Upper lobe of left lung (tissue), 6 donors: ENCODE measurements around the gene PAAF1. TPM values are rescaled to one million over a fixed set of nuclear protein-coding genes. Genes with fewer than 3 reads are reported as not detected.

Experiments
- ATAC-seq, 2 donors: fragments of 200-7000 bp; cut with Tn5 transposase; one replicate each; pipeline ENCODE4 v1.9.1; 2022; ENCODE audit warnings: mild to moderate bottlenecking in 2 of 2, moderate library complexity in 2 of 2; ENCODE audit not compliant: low FRiP score in 2 of 2
- DNase-seq, 2 donors: peaks; one replicate each; pipeline ENCODE4 v3.0.0-alpha.2; 2019 to 2020
- H3K27ac ChIP-seq, 4 donors: fragments of 200-600 bp; sonication (generic); one replicate each; pipeline ENCODE4 v1.5.1; 2016 to 2019
- H3K27me3 ChIP-seq, 4 donors: fragments of 200-600 bp; sonication (generic); one replicate each; pipeline ENCODE4 v1.5.1; 2017 to 2019
- H3K36me3 ChIP-seq, 4 donors: fragments of 200-600 bp; sonication (generic); one replicate each; pipeline ENCODE4 v1.5.1; 2016 to 2019
- H3K4me1 ChIP-seq, 4 donors: fragments of 200-600 bp; sonication (generic); one replicate each; pipeline ENCODE4 v1.5.1; 2018 to 2019
- H3K4me3 ChIP-seq, 4 donors: fragments of 200-600 bp; sonication (generic); one replicate each; pipeline ENCODE4 v1.5.1; 2017 to 2019; ENCODE audit warnings: mild to moderate bottlenecking in 2 of 4, moderate library complexity in 1 of 4
- H3K9me3 ChIP-seq, 4 donors: fragments of 200-600 bp; sonication (generic); one replicate each; pipeline ENCODE4 v1.5.1; 2018 to 2019
- CTCF ChIP-seq, 6 experiments: fragments of 450-650 bp in 4 of 6; fragments of 200-600 bp in 2 of 6; sonication (generic) in 2 of 6; IDR thresholded peaks; one replicate each; pipeline ENCODE4 v1.5.1; 2016 to 2019; ENCODE audit warnings: antibody characterized with exemption in 6 of 6
- EP300 ChIP-seq, 4 donors: sonication (generic); formaldehyde crosslinking; IDR thresholded peaks; one replicate each; pipeline ENCODE4 v1.5.1; 2017; ENCODE audit warnings: antibody characterized with exemption in 4 of 4, control low read depth in 2 of 4
- POLR2A ChIP-seq, 4 donors: fragments of 450-650 bp; IDR thresholded peaks; one replicate each; pipeline ENCODE4 v1.5.1; 2016 to 2017; ENCODE audit warnings: antibody characterized with exemption in 4 of 4, mild to moderate bottlenecking in 2 of 4
- POLR2AphosphoS5 ChIP-seq, 2 donors: sonication (generic); formaldehyde crosslinking; IDR thresholded peaks; one replicate each; pipeline ENCODE4 v1.5.1; 2017; ENCODE audit warnings: antibody characterized with exemption in 2 of 2
- WGBS, 2 donors: methylation state at CpG; one replicate each; pipeline ENCODE4 v1.1.5; 2017 to 2018; 5-methylcytosine and 5-hydroxymethylcytosine counted together
- total RNA-seq, 6 donors: library from RNA; depleted of rRNA in 4 of 6; stranded (reverse); fragments of >200 nt in 4 of 6; gene quantifications; one replicate each; pipeline versions ENCODE4 v1.1.0 to v1.2.1, GENCODE V29; 2016 to 2021
- donor health status: DM: no; HTN: no; CAD: no; lungs with moderate emphysema.
- donor health status: DM: no; HTN: yes; CAD: no; lungs with severe emphysema.

Gene PAAF1
- total RNA-seq, 6 donors from 2014 or later = 8.8 to 58.7 (median 12.6) TPM

GRCh38 chr11:73939096-73939495, 62.3 kb downstream of the PAAF1 start:
- WGBS, 2 donors = 70 to 78% methylated on average over 4 of the region's 4 CpGs
- no peak overlapping the region for H3K27ac ChIP-seq
- TF ChIP-seq POLR2AphosphoS5 (IDR thresholded peaks at IDR 0.05) (no peak), EP300 (IDR thresholded peaks at IDR 0.05) (no peak), POLR2A (IDR thresholded peaks at IDR 0.05) (no peak), CTCF (IDR thresholded peaks at IDR 0.05) (no peak)
- H3K9me3 ChIP-seq = no peaks in the 10 kb centered on the region
- H3K4me3 ChIP-seq = no peak overlapping the region
- H3K4me1 ChIP-seq = peaks cover 0 to 3% (median 0%) of the 10 kb centered on the region in 4 donors
- no peak for ATAC-seq
- no peaks in the 10 kb centered on the region for H3K27me3 ChIP-seq
- DNase-seq = no peak
- peaks cover 0 to 3% (median 0%) of the 10 kb centered on the region in 4 donors for H3K36me3 ChIP-seq

- no peaks in the 10 kb centered on the region for H3K9me3 ChIP-seq
- no peak overlapping the region for H3K4me3 ChIP-seq
- DNase-seq (no peak), ATAC-seq (no peak)
- peaks cover 0 to 3% (median 0%) of the 10 kb centered on the region in 4 donors for H3K4me1 ChIP-seq
- H3K27ac ChIP-seq = no peak overlapping the region
- WGBS, 2 donors = 94 to 95% methylated on average over 9 of the region's 9 CpGs
- TF ChIP-seq POLR2AphosphoS5 (IDR thresholded peaks at IDR 0.05) (no peak), CTCF (IDR thresholded peaks at IDR 0.05) (no peak), EP300 (IDR thresholded peaks at IDR 0.05) (no peak), POLR2A (IDR thresholded peaks at IDR 0.05) (no peak)
- H3K27me3 ChIP-seq = no peaks in the 10 kb centered on the region
- no peaks in the 10 kb centered on the region for H3K36me3 ChIP-seq
Measured at GRCh38 chr11:73940801-73941570, 64.2 kb downstream of the PAAF1 start.

- TF ChIP-seq EP300 (IDR thresholded peaks at IDR 0.05) (no peak), POLR2AphosphoS5 (IDR thresholded peaks at IDR 0.05) (no peak)
- H3K27me3 ChIP-seq = no peaks in the 10 kb centered on the region
- no peak overlapping the region for H3K4me3 ChIP-seq
- ATAC-seq (no peak), DNase-seq (no peak)
- no peaks in the 10 kb centered on the region for H3K9me3 ChIP-seq
- WGBS, 2 donors = 53 to 73% methylated on average over 1 of the region's 1 CpG
- no peaks in the 10 kb centered on the region for H3K36me3 ChIP-seq
- H3K4me1 ChIP-seq = peaks cover 0 to 3% (median 0%) of the 10 kb centered on the region in 4 donors
- no peak overlapping the region for H3K27ac ChIP-seq
Measured at GRCh38 chr11:73942010-73942409, 65.2 kb downstream of the PAAF1 start.

GRCh38 chr11:73944085-73944484, 67.3 kb downstream of the PAAF1 start:
- WGBS, 2 donors = 44 to 65% methylated on average over 6 of the region's 6 CpGs
- Histone ChIP-seq H3K4me3 (no peak overlapping the region), H3K36me3 (no peaks in the 10 kb centered on the region), H3K4me1 (peaks cover 0 to 3% (median 0%) of the 10 kb centered on the region in 4 donors), H3K9me3 (no peaks in the 10 kb centered on the region), H3K27me3 (no peaks in the 10 kb centered on the region), H3K27ac (no peak overlapping the region)
- no peak for ATAC-seq
- no peak for DNase-seq
- TF ChIP-seq POLR2AphosphoS5 (IDR thresholded peaks at IDR 0.05) (no peak), POLR2A (IDR thresholded peaks at IDR 0.05) (no peak), EP300 (IDR thresholded peaks at IDR 0.05) (no peak), CTCF (IDR thresholded peaks at IDR 0.05) (no peak)

- Histone ChIP-seq H3K36me3 (no peaks in the 10 kb centered on the region), H3K4me1 (peaks cover 0 to 3% (median 0%) of the 10 kb centered on the region in 4 donors), H3K27ac (no peak overlapping the region), H3K4me3 (no peak overlapping the region), H3K27me3 (no peaks in the 10 kb centered on the region), H3K9me3 (no peaks in the 10 kb centered on the region)
- WGBS, 2 donors = 76 to 79% methylated on average over 10 of the region's 10 CpGs
- no peak for TF ChIP-seq POLR2A (IDR thresholded peaks at IDR 0.05)
- no peak for TF ChIP-seq EP300 (IDR thresholded peaks at IDR 0.05)
- TF ChIP-seq CTCF (IDR thresholded peaks at IDR 0.05) = no peak
- TF ChIP-seq POLR2AphosphoS5 (IDR thresholded peaks at IDR 0.05) = no peak
- DNase-seq (no peak), ATAC-seq (no peak)
Measured at GRCh38 chr11:73944901-73945300, 68.1 kb downstream of the PAAF1 start.
